ENCODE results near the gene KLHL18. TPM values are rescaled to one million over a fixed set of nuclear protein-coding genes. Genes with fewer than 3 reads are reported as not detected.

KLHL18 gene
- total RNA-seq, 1 donor from 2014 or later = 10.1 TPM

GRCh38 chr3:47274652-47275051 is 8.1 kb upstream of the KLHL18 start:
- DNase-seq (ENCODE audit: extremely low spot score in 2 of 2) = no peak
- H3K4me1 ChIP-seq = no peaks in the 10 kb centered on the region
- H3K27me3 ChIP-seq = no peaks in the 10 kb centered on the region
- H3K36me3 ChIP-seq = no peaks in the 10 kb centered on the region
- intact Hi-C loops (cut with DNase I) = no loop called here
- no peak overlapping the region for H3K27ac ChIP-seq
- no peaks in the 10 kb centered on the region for H3K9me3 ChIP-seq
- no peak for TF ChIP-seq CTCF (IDR thresholded peaks at IDR 0.05)
- TF ChIP-seq POLR2AphosphoS5 (IDR thresholded peaks at IDR 0.05; ENCODE audit: insufficient read depth in 1 of 2, low read depth in 1 of 2) = no peak
- no peak for TF ChIP-seq POLR2A (IDR thresholded peaks at IDR 0.05)
- H3K4me3 ChIP-seq = no peak overlapping the region

- no peak for DNase-seq (ENCODE audit: extremely low spot score in 2 of 2)
- no peaks in the 10 kb centered on the region for H3K9me3 ChIP-seq
- H3K27ac ChIP-seq = no peak overlapping the region
- TF ChIP-seq CTCF (IDR thresholded peaks at IDR 0.05) (no peak), POLR2A (IDR thresholded peaks at IDR 0.05) (no peak), POLR2AphosphoS5 (IDR thresholded peaks at IDR 0.05; ENCODE audit: insufficient read depth in 1 of 2, low read depth in 1 of 2) (no peak)
- H3K36me3 ChIP-seq = no peaks in the 10 kb centered on the region
- intact Hi-C loops (cut with DNase I) = no loop called here
- H3K27me3 ChIP-seq = no peaks in the 10 kb centered on the region
- H3K4me1 ChIP-seq = peaks cover 6% of the 10 kb centered on the region
- no peak overlapping the region for H3K4me3 ChIP-seq
These were observed 6.2 kb upstream of the KLHL18 start for GRCh38 chr3:47276558-47276957.

- H3K27me3 ChIP-seq = no peaks in the 10 kb centered on the region
- H3K4me1 ChIP-seq = peaks cover 28% of the 10 kb centered on the region
- intact Hi-C loops (cut with DNase I) = no loop called here
- no peak overlapping the region for H3K27ac ChIP-seq
- H3K9me3 ChIP-seq = no peaks in the 10 kb centered on the region
- no peak overlapping the region for H3K4me3 ChIP-seq
- no peak for DNase-seq (ENCODE audit: extremely low spot score in 2 of 2)
- H3K36me3 ChIP-seq = no peaks in the 10 kb centered on the region
- TF ChIP-seq CTCF (IDR thresholded peaks at IDR 0.05) (no peak), POLR2AphosphoS5 (IDR thresholded peaks at IDR 0.05; ENCODE audit: insufficient read depth in 1 of 2, low read depth in 1 of 2) (no peak), POLR2A (IDR thresholded peaks at IDR 0.05) (no peak)
These were observed 2.2 kb upstream of the KLHL18 start for GRCh38 chr3:47280519-47280918.

GRCh38 chr3:47283193-47283537 is 421 bp downstream of the KLHL18 start:
- peaks cover 0 to 5% of the 10 kb centered on the region in 2 donors for H3K36me3 ChIP-seq
- no peak for TF ChIP-seq CTCF (IDR thresholded peaks at IDR 0.05)
- H3K27me3 ChIP-seq = no peaks in the 10 kb centered on the region
- peak in 1 of 2 donors; percentile 89 for DNase-seq (ENCODE audit: extremely low spot score in 2 of 2)
- H3K4me1 ChIP-seq = peaks cover 28% of the 10 kb centered on the region
- H3K4me3 ChIP-seq = peak overlapping the region; percentile 74 to 87
- H3K27ac ChIP-seq = peak overlapping the region; percentile 86
- H3K9me3 ChIP-seq = no peaks in the 10 kb centered on the region
- intact Hi-C loops (cut with DNase I) = no loop called here

GRCh38 chr3:47283591-47284364 is 1.0 kb downstream of the KLHL18 start:
- TF ChIP-seq POLR2A (IDR thresholded peaks at IDR 0.05) (no peak), CTCF (IDR thresholded peaks at IDR 0.05) (no peak)
- H3K36me3 ChIP-seq = peaks cover 0 to 5% of the 10 kb centered on the region in 2 donors
- peak overlapping the region; percentile 86 for H3K27ac ChIP-seq
- intact Hi-C loops (cut with DNase I) = no loop called here
- no peaks in the 10 kb centered on the region for H3K27me3 ChIP-seq
- peak overlapping the region; percentile 74 to 87 for H3K4me3 ChIP-seq
- no peaks in the 10 kb centered on the region for H3K9me3 ChIP-seq
- no peak for DNase-seq (ENCODE audit: extremely low spot score in 2 of 2)
- H3K4me1 ChIP-seq = peaks cover 28% of the 10 kb centered on the region

Measured in vagina (tissue), 2 donors.